ELR (cell line): ENCODE measurements around the gene SAMD4A.

Experiments
- DNase-seq: peaks from one replicate; pipeline ENCODE4 v3.0.0-alpha.2; 2015; ENCODE audit warnings: low read depth

The SAMD4A gene

GRCh38 chr14:54567224-54567638 lies 303 bp downstream of the SAMD4A start:
- DNase-seq: peak; percentile 57

GRCh38 chr14:54567639-54568561 lies 972 bp downstream of the SAMD4A start:
- peak; percentile 57 for DNase-seq

GRCh38 chr14:54568821-54569595 lies 2.1 kb downstream of the SAMD4A start:
- peak; percentile 74 for DNase-seq

- peak; percentile 66 for DNase-seq
These were observed 3.1 kb downstream of the SAMD4A start for GRCh38 chr14:54570047-54570446.

- peak; percentile 96 for DNase-seq
These were observed 3.9 kb downstream of the SAMD4A start for GRCh38 chr14:54570631-54571415.

GRCh38 chr14:54572316-54572715 lies 5.4 kb downstream of the SAMD4A start:
- peak; percentile 70 for DNase-seq

GRCh38 chr14:54574528-54574927 lies 7.6 kb downstream of the SAMD4A start:
- peak; percentile 21 for DNase-seq

- DNase-seq: no peak
These were observed 10.6 kb downstream of the SAMD4A start for GRCh38 chr14:54577494-54577893.

- DNase-seq: peak; percentile 33
These were observed 11.0 kb downstream of the SAMD4A start for GRCh38 chr14:54577977-54578376.

GRCh38 chr14:54579621-54580020 lies 12.7 kb downstream of the SAMD4A start:
- peak; percentile 70 for DNase-seq

- DNase-seq: no peak
These were observed 14.0 kb downstream of the SAMD4A start for GRCh38 chr14:54580933-54581332.

GRCh38 chr14:54582334-54582733 lies 15.4 kb downstream of the SAMD4A start:
- DNase-seq: no peak

- no peak for DNase-seq
These were observed 17.2 kb downstream of the SAMD4A start for GRCh38 chr14:54584097-54584496.

GRCh38 chr14:54585214-54585613 lies 18.3 kb downstream of the SAMD4A start:
- no peak for DNase-seq

GRCh38 chr14:54589076-54589475 lies 22.1 kb downstream of the SAMD4A start:
- peak; percentile 84 for DNase-seq

GRCh38 chr14:54589843-54590242 lies 22.9 kb downstream of the SAMD4A start:
- DNase-seq: peak; percentile 47

GRCh38 chr14:54590481-54590880 lies 23.6 kb downstream of the SAMD4A start:
- DNase-seq: peak; percentile 35

GRCh38 chr14:54591461-54591860 lies 24.5 kb downstream of the SAMD4A start:
- peak; percentile 86 for DNase-seq

GRCh38 chr14:54591866-54592265 lies 24.9 kb downstream of the SAMD4A start:
- no peak for DNase-seq

GRCh38 chr14:54593860-54594259 lies 26.9 kb downstream of the SAMD4A start:
- DNase-seq: peak; percentile 80

GRCh38 chr14:54594537-54594936 lies 27.6 kb downstream of the SAMD4A start:
- DNase-seq: peak; percentile 36

- DNase-seq: peak; percentile 40
These were observed 31.0 kb downstream of the SAMD4A start for GRCh38 chr14:54597795-54598443.
